ENCODE results near the gene DNM3. TPM values are rescaled to one million over a fixed set of nuclear protein-coding genes. Genes with fewer than 3 reads are reported as not detected.

The DNM3 gene
- polyA plus RNA-seq, 2 donors = 0.53 to 0.76 TPM

DNA sequence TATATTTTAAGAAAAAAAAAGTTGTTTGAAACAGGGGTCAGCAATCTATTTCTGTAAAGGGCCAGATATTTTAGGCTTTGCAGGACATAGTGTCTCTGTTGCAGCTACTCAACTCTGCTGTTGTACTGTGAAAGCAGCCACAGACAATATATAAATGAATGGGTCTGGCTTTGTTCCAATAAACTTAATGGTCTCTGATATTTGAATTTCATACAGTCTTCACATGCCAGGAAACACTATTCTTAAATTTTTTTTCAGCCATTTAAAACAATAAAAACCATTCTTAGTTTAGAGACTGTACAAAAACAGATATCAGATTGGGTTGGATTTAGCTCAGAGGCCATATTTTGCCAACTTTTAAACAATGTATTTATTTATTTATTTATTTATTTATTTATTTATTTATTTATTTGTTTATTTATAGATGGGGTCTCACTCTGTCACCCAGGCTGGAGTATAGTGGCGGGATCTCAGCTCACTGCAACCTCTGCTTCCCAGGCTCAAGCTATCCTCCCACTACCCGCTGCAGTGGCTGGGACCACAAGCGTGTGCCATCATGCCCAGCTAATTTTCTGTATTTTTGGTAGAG lies 102.8 kb downstream of the DNM3 start:
- WGBS, 2 donors = 95 to 98% methylated on average over 3 of the region's 3 CpGs
- no peak overlapping the region for H3K27ac ChIP-seq (ENCODE audit: low read depth in 2 of 2, low read length in 1 of 2)

DNA sequence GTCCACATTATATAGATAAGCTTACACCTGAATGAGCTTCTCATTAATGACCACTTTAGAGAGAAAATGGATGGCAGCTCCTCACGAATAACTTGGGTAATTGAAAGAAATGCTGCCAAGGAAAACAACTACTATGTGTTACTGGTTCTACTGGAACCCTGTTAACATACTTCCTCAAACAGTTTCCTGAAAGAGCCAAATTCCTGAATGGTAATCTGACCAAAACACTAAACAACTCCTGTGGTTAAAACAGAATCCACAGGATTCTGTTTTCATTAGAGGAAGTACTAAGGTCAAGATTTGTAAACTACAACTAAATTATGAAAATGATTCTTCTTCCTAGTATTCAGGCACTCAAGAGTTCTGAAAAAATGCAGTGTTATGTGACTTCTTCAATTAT lies 107.2 kb downstream of the DNM3 start:
- no peaks in the 10 kb centered on the region for H3K9me3 ChIP-seq (ENCODE audit: control insufficient read depth in 2 of 2, insufficient read depth in 1 of 2, low read depth in 1 of 2, low read length in 1 of 2)
- 18 to 19% methylated on average over 1 of the region's 1 CpG for WGBS, 2 donors
- H3K27me3 ChIP-seq (ENCODE audit: control insufficient read depth in 1 of 2, insufficient read depth in 2 of 2, low read length in 2 of 2) = no peaks in the 10 kb centered on the region
- H3K27ac ChIP-seq (ENCODE audit: low read depth in 2 of 2, low read length in 1 of 2) = no peak overlapping the region
- no peak overlapping the region for H3K4me3 ChIP-seq (ENCODE audit: low read depth in 1 of 2, low read length in 2 of 2)
- no peaks in the 10 kb centered on the region for H3K36me3 ChIP-seq (ENCODE audit: control insufficient read depth in 2 of 2, insufficient read depth in 2 of 2, low read length in 1 of 2)
- H3K4me1 ChIP-seq (ENCODE audit: control insufficient read depth in 2 of 2, insufficient read depth in 2 of 2, low read length in 1 of 2) = no peaks in the 10 kb centered on the region

More for the DNA sequence above, 102.8 kb downstream of the DNM3 start:
- Histone ChIP-seq H3K27me3 (ENCODE audit: control insufficient read depth in 1 of 2, insufficient read depth in 2 of 2, low read length in 2 of 2) (no peaks in the 10 kb centered on the region), H3K9me3 (ENCODE audit: control insufficient read depth in 2 of 2, insufficient read depth in 1 of 2, low read depth in 1 of 2, low read length in 1 of 2) (no peaks in the 10 kb centered on the region), H3K4me3 (ENCODE audit: low read depth in 1 of 2, low read length in 2 of 2) (no peak overlapping the region), H3K36me3 (ENCODE audit: control insufficient read depth in 2 of 2, insufficient read depth in 2 of 2, low read length in 1 of 2) (no peaks in the 10 kb centered on the region), H3K4me1 (ENCODE audit: control insufficient read depth in 2 of 2, insufficient read depth in 2 of 2, low read length in 1 of 2) (no peaks in the 10 kb centered on the region)

- no peaks in the 10 kb centered on the region for H3K4me1 ChIP-seq (ENCODE audit: control insufficient read depth in 2 of 2, insufficient read depth in 2 of 2, low read length in 1 of 2)
- WGBS, 2 donors = 93 to 94% methylated on average over 2 of the region's 2 CpGs
- H3K27ac ChIP-seq (ENCODE audit: low read depth in 2 of 2, low read length in 1 of 2) = no peak overlapping the region
- H3K4me3 ChIP-seq (ENCODE audit: low read depth in 1 of 2, low read length in 2 of 2) = no peak overlapping the region
- H3K36me3 ChIP-seq (ENCODE audit: control insufficient read depth in 2 of 2, insufficient read depth in 2 of 2, low read length in 1 of 2) = no peaks in the 10 kb centered on the region
- no peaks in the 10 kb centered on the region for H3K9me3 ChIP-seq (ENCODE audit: control insufficient read depth in 2 of 2, insufficient read depth in 1 of 2, low read depth in 1 of 2, low read length in 1 of 2)
- H3K27me3 ChIP-seq (ENCODE audit: control insufficient read depth in 1 of 2, insufficient read depth in 2 of 2, low read length in 2 of 2) = no peaks in the 10 kb centered on the region
Measured at GRCh38 chr1:171949316-171949715, 108.0 kb downstream of the DNM3 start.

GRCh38 chr1:171953835-171954234 lies 112.5 kb downstream of the DNM3 start:
- 41 to 63% methylated on average over 1 of the region's 1 CpG for WGBS, 2 donors

DNA sequence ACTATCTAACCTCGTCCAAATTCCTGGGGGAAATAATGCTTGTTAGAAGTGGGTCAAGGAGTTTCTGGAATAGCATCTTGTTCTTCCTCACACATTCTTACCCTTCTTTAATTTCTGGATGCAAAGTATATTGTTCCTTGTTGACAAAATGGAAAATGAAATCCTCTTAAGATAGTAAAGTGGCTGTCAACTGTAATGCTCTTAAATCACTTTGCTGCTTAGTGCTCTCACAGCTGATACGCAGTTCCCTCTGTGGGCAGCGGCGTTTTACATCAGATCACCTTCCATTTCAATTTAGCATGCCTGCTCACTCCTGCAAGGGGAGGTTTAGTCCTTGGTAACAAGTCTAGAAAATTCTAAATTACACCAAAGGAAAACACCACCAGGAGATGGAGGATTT lies 113.1 kb downstream of the DNM3 start:
- Histone ChIP-seq H3K36me3 (ENCODE audit: control insufficient read depth in 2 of 2, insufficient read depth in 2 of 2, low read length in 1 of 2) (no peaks in the 10 kb centered on the region), H3K9me3 (ENCODE audit: control insufficient read depth in 2 of 2, insufficient read depth in 1 of 2, low read depth in 1 of 2, low read length in 1 of 2) (no peaks in the 10 kb centered on the region), H3K27ac (ENCODE audit: low read depth in 2 of 2, low read length in 1 of 2) (no peak overlapping the region), H3K4me1 (ENCODE audit: control insufficient read depth in 2 of 2, insufficient read depth in 2 of 2, low read length in 1 of 2) (no peaks in the 10 kb centered on the region), H3K4me3 (ENCODE audit: low read depth in 1 of 2, low read length in 2 of 2) (no peak overlapping the region), H3K27me3 (ENCODE audit: control insufficient read depth in 1 of 2, insufficient read depth in 2 of 2, low read length in 2 of 2) (no peaks in the 10 kb centered on the region)
- 83% methylated on average over 4 of the region's 4 CpGs for WGBS, 2 donors

More at GRCh38 chr1:171953835-171954234, 112.5 kb downstream of the DNM3 start:
- Histone ChIP-seq H3K4me1 (ENCODE audit: control insufficient read depth in 2 of 2, insufficient read depth in 2 of 2, low read length in 1 of 2) (no peaks in the 10 kb centered on the region), H3K9me3 (ENCODE audit: control insufficient read depth in 2 of 2, insufficient read depth in 1 of 2, low read depth in 1 of 2, low read length in 1 of 2) (no peaks in the 10 kb centered on the region), H3K27ac (ENCODE audit: low read depth in 2 of 2, low read length in 1 of 2) (no peak overlapping the region), H3K4me3 (ENCODE audit: low read depth in 1 of 2, low read length in 2 of 2) (no peak overlapping the region), H3K27me3 (ENCODE audit: control insufficient read depth in 1 of 2, insufficient read depth in 2 of 2, low read length in 2 of 2) (no peaks in the 10 kb centered on the region), H3K36me3 (ENCODE audit: control insufficient read depth in 2 of 2, insufficient read depth in 2 of 2, low read length in 1 of 2) (no peaks in the 10 kb centered on the region)

- WGBS, 2 donors = 92 to 97% methylated on average over 1 of the region's 1 CpG
- Histone ChIP-seq H3K27me3 (ENCODE audit: control insufficient read depth in 1 of 2, insufficient read depth in 2 of 2, low read length in 2 of 2) (no peaks in the 10 kb centered on the region), H3K27ac (ENCODE audit: low read depth in 2 of 2, low read length in 1 of 2) (no peak overlapping the region), H3K4me1 (ENCODE audit: control insufficient read depth in 2 of 2, insufficient read depth in 2 of 2, low read length in 1 of 2) (no peaks in the 10 kb centered on the region), H3K4me3 (ENCODE audit: low read depth in 1 of 2, low read length in 2 of 2) (no peak overlapping the region), H3K9me3 (ENCODE audit: control insufficient read depth in 2 of 2, insufficient read depth in 1 of 2, low read depth in 1 of 2, low read length in 1 of 2) (no peaks in the 10 kb centered on the region), H3K36me3 (ENCODE audit: control insufficient read depth in 2 of 2, insufficient read depth in 2 of 2, low read length in 1 of 2) (no peaks in the 10 kb centered on the region)
Measured at GRCh38 chr1:171961861-171962260, 120.6 kb downstream of the DNM3 start.

- H3K27me3 ChIP-seq (ENCODE audit: control insufficient read depth in 1 of 2, insufficient read depth in 2 of 2, low read length in 2 of 2) = no peaks in the 10 kb centered on the region
- H3K27ac ChIP-seq (ENCODE audit: low read depth in 2 of 2, low read length in 1 of 2) = no peak overlapping the region
- H3K9me3 ChIP-seq (ENCODE audit: control insufficient read depth in 2 of 2, insufficient read depth in 1 of 2, low read depth in 1 of 2, low read length in 1 of 2) = no peaks in the 10 kb centered on the region
- no peak overlapping the region for H3K4me3 ChIP-seq (ENCODE audit: low read depth in 1 of 2, low read length in 2 of 2)
- no peaks in the 10 kb centered on the region for H3K4me1 ChIP-seq (ENCODE audit: control insufficient read depth in 2 of 2, insufficient read depth in 2 of 2, low read length in 1 of 2)
- H3K36me3 ChIP-seq (ENCODE audit: control insufficient read depth in 2 of 2, insufficient read depth in 2 of 2, low read length in 1 of 2) = no peaks in the 10 kb centered on the region
- WGBS, 2 donors = 76 to 85% methylated on average over 1 of the region's 1 CpG
Measured at GRCh38 chr1:171963762-171964161, 122.5 kb downstream of the DNM3 start.

GRCh38 chr1:171965777-171966176 lies 124.5 kb downstream of the DNM3 start:
- H3K27ac ChIP-seq (ENCODE audit: low read depth in 2 of 2, low read length in 1 of 2) = no peak overlapping the region
- no peaks in the 10 kb centered on the region for H3K9me3 ChIP-seq (ENCODE audit: control insufficient read depth in 2 of 2, insufficient read depth in 1 of 2, low read depth in 1 of 2, low read length in 1 of 2)
- H3K4me3 ChIP-seq (ENCODE audit: low read depth in 1 of 2, low read length in 2 of 2) = no peak overlapping the region
- WGBS, 2 donors = 88 to 89% methylated on average over 2 of the region's 2 CpGs
- H3K4me1 ChIP-seq (ENCODE audit: control insufficient read depth in 2 of 2, insufficient read depth in 2 of 2, low read length in 1 of 2) = no peaks in the 10 kb centered on the region
- H3K36me3 ChIP-seq (ENCODE audit: control insufficient read depth in 2 of 2, insufficient read depth in 2 of 2, low read length in 1 of 2) = no peaks in the 10 kb centered on the region
- H3K27me3 ChIP-seq (ENCODE audit: control insufficient read depth in 1 of 2, insufficient read depth in 2 of 2, low read length in 2 of 2) = no peaks in the 10 kb centered on the region

DNA sequence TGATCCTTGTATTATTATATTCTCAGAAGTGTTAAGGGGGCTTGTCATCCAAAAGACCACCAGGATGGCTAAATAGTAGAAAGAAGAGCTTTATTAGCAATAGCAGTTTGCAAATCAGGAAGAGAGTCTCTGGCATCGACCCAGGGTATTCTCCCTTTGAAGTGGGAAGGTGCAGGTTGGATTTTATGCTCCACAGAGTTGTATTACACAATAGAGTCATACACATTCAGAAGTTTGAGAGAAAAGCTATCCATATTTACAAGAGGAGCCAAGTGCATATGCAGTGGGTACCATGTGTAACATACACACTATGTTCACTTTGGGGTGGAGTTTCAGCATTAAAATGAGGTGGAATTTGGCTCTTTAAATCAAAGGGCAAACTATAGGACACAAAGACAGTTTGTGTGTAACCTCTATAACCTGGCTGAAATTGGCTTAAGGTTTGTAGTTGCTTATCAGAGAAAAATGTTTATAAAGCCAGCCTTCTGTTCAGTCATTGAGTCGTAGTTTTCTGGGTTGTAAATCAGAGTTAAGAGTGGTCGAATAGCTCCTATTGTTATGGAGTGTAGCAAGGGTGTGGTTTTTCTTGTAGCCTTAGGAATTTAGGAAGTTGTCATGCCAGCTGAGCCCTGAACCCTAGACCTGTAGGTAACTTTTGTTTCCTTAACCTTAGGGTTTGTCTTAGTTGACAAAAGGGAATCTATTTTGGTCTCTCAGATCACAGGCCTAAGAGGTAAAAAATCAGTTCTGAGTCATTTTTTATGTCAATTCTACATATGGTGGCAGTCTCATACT lies 125.3 kb downstream of the DNM3 start:
- Histone ChIP-seq H3K27ac (ENCODE audit: low read depth in 2 of 2, low read length in 1 of 2) (no peak overlapping the region), H3K4me1 (ENCODE audit: control insufficient read depth in 2 of 2, insufficient read depth in 2 of 2, low read length in 1 of 2) (no peaks in the 10 kb centered on the region)
- 47 to 57% methylated on average over 3 of the region's 3 CpGs for WGBS, 2 donors

DNA sequence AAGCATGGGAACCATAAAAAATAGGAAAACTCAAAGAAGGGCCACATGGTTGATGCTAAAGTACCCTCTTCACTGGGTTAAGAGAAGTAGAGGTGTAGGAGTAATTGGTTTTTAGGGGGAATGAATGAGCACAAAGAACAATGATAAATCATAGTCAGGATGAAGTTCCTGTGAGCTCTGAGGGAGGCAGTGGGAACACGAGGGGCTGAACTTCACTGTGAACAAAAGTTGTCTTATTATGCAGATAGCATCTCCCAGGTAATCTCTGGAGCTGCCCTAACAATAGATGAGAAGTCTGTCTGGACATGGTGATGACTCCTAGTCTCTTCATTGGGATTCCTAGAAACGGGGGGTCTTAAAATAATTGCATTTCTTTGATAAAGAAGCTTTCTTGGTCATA lies 127.9 kb downstream of the DNM3 start:
- Histone ChIP-seq H3K36me3 (ENCODE audit: control insufficient read depth in 2 of 2, insufficient read depth in 2 of 2, low read length in 1 of 2) (no peaks in the 10 kb centered on the region), H3K4me1 (ENCODE audit: control insufficient read depth in 2 of 2, insufficient read depth in 2 of 2, low read length in 1 of 2) (no peaks in the 10 kb centered on the region), H3K27ac (ENCODE audit: low read depth in 2 of 2, low read length in 1 of 2) (no peak overlapping the region), H3K27me3 (ENCODE audit: control insufficient read depth in 1 of 2, insufficient read depth in 2 of 2, low read length in 2 of 2) (no peaks in the 10 kb centered on the region), H3K9me3 (ENCODE audit: control insufficient read depth in 2 of 2, insufficient read depth in 1 of 2, low read depth in 1 of 2, low read length in 1 of 2) (no peaks in the 10 kb centered on the region), H3K4me3 (ENCODE audit: low read depth in 1 of 2, low read length in 2 of 2) (no peak overlapping the region)
- 41 to 42% methylated on average over 2 of the region's 2 CpGs for WGBS, 2 donors

More for the DNA sequence above, 125.3 kb downstream of the DNM3 start:
- Histone ChIP-seq H3K36me3 (ENCODE audit: control insufficient read depth in 2 of 2, insufficient read depth in 2 of 2, low read length in 1 of 2) (no peaks in the 10 kb centered on the region), H3K9me3 (ENCODE audit: control insufficient read depth in 2 of 2, insufficient read depth in 1 of 2, low read depth in 1 of 2, low read length in 1 of 2) (no peaks in the 10 kb centered on the region), H3K27me3 (ENCODE audit: control insufficient read depth in 1 of 2, insufficient read depth in 2 of 2, low read length in 2 of 2) (no peaks in the 10 kb centered on the region), H3K4me3 (ENCODE audit: low read depth in 1 of 2, low read length in 2 of 2) (no peak overlapping the region)
